ENCODE data around the gene NDUFV1. TPM values are rescaled to one million over a fixed set of nuclear protein-coding genes. Genes with fewer than 3 reads are reported as not detected.

Gene NDUFV1
- total and polyA plus RNA-seq, 2 of the 4 experiments (the other 2 are of a cell fraction): 120 to 133 TPM

- Histone ChIP-seq H4K91ac (ENCODE audit: insufficient read depth, low read depth, low read length) (no peak overlapping the region), H4K8ac (ENCODE audit: low read depth in 2 of 2, low read length in 2 of 2) (no peak overlapping the region), H2AFZ (replicated peaks; ENCODE audit: low read length, poor library complexity) (no peak overlapping the region), H3K14ac (replicated peaks; ENCODE audit: low read depth, low read length) (peak overlapping the region; percentile 80), H3K56ac (ENCODE audit: extremely low read depth, insufficient read depth, low read length) (no peak overlapping the region; the same call in 1 of the 2 replicates), H4K5ac (ENCODE audit: low read depth, low read length) (no peak overlapping the region), H3K4me2 (ENCODE audit: low read depth, low read length) (no peak overlapping the region), H2BK120ac (ENCODE audit: low read depth, low read length) (no peak overlapping the region), H3K9me1 (ENCODE audit: insufficient read depth, low read length) (peaks cover 7% of the 10 kb centered on the region; the same call in 1 of the 2 replicates), H3K4me3 (ENCODE audit: insufficient read depth, low read depth, low read length) (no peak overlapping the region), H2BK15ac (ENCODE audit: low read depth, low read length) (no peak overlapping the region), H3K18ac (ENCODE audit: low read depth, low read length) (no peak overlapping the region), H2AK9ac (replicated peaks; ENCODE audit: low read depth, low read length, poor library complexity) (no peak overlapping the region), H3K79me1 (ENCODE audit: low read depth in 1 of 2, low read length in 2 of 2) (no peaks in the 10 kb centered on the region; a peak in 1 of 4 replicates), H3K4me1 (ENCODE audit: control insufficient read depth, insufficient read depth, low read length) (peaks cover 6% of the 10 kb centered on the region), H3K27me3 (ENCODE audit: control insufficient read depth, insufficient read depth, low read length) (no peaks in the 10 kb centered on the region; the same call in 1 of the 2 replicates), H3K36me3 (ENCODE audit: control insufficient read depth, insufficient read depth, low read length) (no peaks in the 10 kb centered on the region), H3K9me3 (ENCODE audit: control insufficient read depth, insufficient read depth, low read length) (no peaks in the 10 kb centered on the region), H2BK5ac (ENCODE audit: low read depth, low read length, poor library complexity, severe bottlenecking) (no peak overlapping the region), H3K23ac (ENCODE audit: low read depth, low read length) (0 out of 2 replicates have a peak overlapping the region, but pooled peaks have one; percentile 37), H3K4ac (ENCODE audit: low read depth, low read length) (no peak overlapping the region), H3K27ac (ENCODE audit: insufficient read depth, low read length) (no peak overlapping the region), H2AK5ac (ENCODE audit: low read depth, low read length) (no peak overlapping the region), H2BK20ac (ENCODE audit: low read depth, low read length) (0 out of 2 replicates have a peak overlapping the region, but pooled peaks have one; percentile 18), H4K20me1 (ENCODE audit: insufficient read depth, low read length) (no peaks in the 10 kb centered on the region), H3K9ac (ENCODE audit: low read depth, low read length) (no peak overlapping the region)
- ChIA-PET POLR2A (ENCODE audit: unreplicated experiment) (no interaction called here), CTCF (interaction anchor here (0.7 to 1.4 kb wide), 2 partner anchors 16 to 50 kb away, joined by 3 to 6 read pairs; no protein-coding TSS in a partner anchor)
- ATAC-seq (ENCODE audit: low read depth): peak; percentile 16; the same call in 1 of the 2 replicates
- BruUV-seq (replicated peaks): no TSS peak
- intact Hi-C loops (cut with micrococcal nuclease) (no loop called here), in situ Hi-C loops (cut with MboI; ENCODE audit: low sequenced_read_pairs) (no loop called here), dilution Hi-C loops (cut with HindIII; ENCODE audit: low sequenced_read_pairs, unreplicated experiment) (no loop called here)
- WGBS, 2 experiments (ENCODE audit: extremely low coverage in 2 of 2, insufficient read length in 1 of 2): no CpG with 5 or more reads among the region's 4 CpGs
- no peak for DNase-seq
- TF ChIP-seq RFX5 (IDR thresholded peaks at IDR 0.05; ENCODE audit: low read depth, low read length): no peak
- no peak for TF ChIP-seq SMC3 (IDR thresholded peaks at IDR 0.05; ENCODE audit: low read depth, low read length)
- TF ChIP-seq MXI1 (IDR thresholded peaks at IDR 0.05; ENCODE audit: borderline replicate concordance, low read depth, low read length): no peak
- no peak for TF ChIP-seq POLR2A (IDR thresholded peaks at IDR 0.05; ENCODE audit: low read depth, low read length)
- TF ChIP-seq BHLHE40 (IDR thresholded peaks at IDR 0.05; ENCODE audit: low read depth, low read length): no peak
- TF ChIP-seq CEBPB (IDR thresholded peaks at IDR 0.05; ENCODE audit: low read depth, low read length): no peak
- no peak for TF ChIP-seq RAD21 (IDR thresholded peaks at IDR 0.05; ENCODE audit: low read length)
- no peak for TF ChIP-seq RCOR1 (IDR thresholded peaks at IDR 0.05; ENCODE audit: insufficient replicate concordance, low read length)
- TF ChIP-seq USF2 (IDR thresholded peaks at IDR 0.05; ENCODE audit: low read depth, low read length): no peak
- no peak for TF ChIP-seq ELK1 (IDR thresholded peaks at IDR 0.05; ENCODE audit: borderline replicate concordance, low read depth, low read length)
- no peak for TF ChIP-seq CTCF (conservative IDR thresholded peaks at IDR 0.05; ENCODE audit: low read depth, low read length)
- no peak for TF ChIP-seq MAFK (IDR thresholded peaks at IDR 0.05; ENCODE audit: low read depth, low read length)
- no peak for TF ChIP-seq NFE2L2 (IDR thresholded peaks at IDR 0.05; ENCODE audit: low read depth, low read length)
- TF ChIP-seq MAZ (IDR thresholded peaks at IDR 0.05; ENCODE audit: borderline replicate concordance, low read depth, low read length): no peak
- no peak for TF ChIP-seq CHD1 (IDR thresholded peaks at IDR 0.05; ENCODE audit: low read depth, low read length)
- TF ChIP-seq FOS (IDR thresholded peaks at IDR 0.05; ENCODE audit: low read depth, low read length): no peak
Observed at GRCh38 chr11:67564230-67564629, 42.5 kb upstream of the NDUFV1 start.
